HG02678 (cell line): ENCODE measurements around the gene SLC30A5.

Experiments
- ATAC-seq: cut with Tn5 transposase; IDR thresholded peaks from one replicate; pipeline ENCODE4 v1.9.1; 2021; ENCODE audit warnings: mild to moderate bottlenecking, moderate library complexity; ENCODE audit not compliant: unreplicated experiment

Gene SLC30A5

GRCh38 chr5:69166686-69167492 is 73.1 kb downstream of the SLC30A5 start, which contains the start of gene CCNB1:
Gene CCNB1 (plus strand): TSS chr5:69167150. CDS start chr5:69167263, 113 bp downstream.
- ATAC-seq: peak; percentile 99

GRCh38 chr5:69167493-69167855 is 73.7 kb downstream of the SLC30A5 start:
- no peak for ATAC-seq

GRCh38 chr5:69167929-69168328 is 74.1 kb downstream of the SLC30A5 start:
- ATAC-seq: no peak

- ATAC-seq: no peak
These were observed 76.7 kb downstream of the SLC30A5 start for GRCh38 chr5:69170495-69170894.

GRCh38 chr5:69170969-69171368 is 77.2 kb downstream of the SLC30A5 start:
- ATAC-seq: no peak
